Colonic mucosa (tissue), 4 donors: Measurements from ENCODE around the gene TOMM20L. TPM values are rescaled to one million over a fixed set of nuclear protein-coding genes. Genes with fewer than 3 reads are reported as not detected.

Source experiments
- DNase-seq: peaks from one replicate; pipeline ENCODE4 v3.0.0-alpha.2; 2020
- H3K27ac ChIP-seq: fragments of 200-600 bp; one replicate; pipeline ENCODE4 v1.8.0; 2021
- H3K27me3 ChIP-seq: fragments of 200-600 bp; one replicate; pipeline ENCODE4 v1.8.0; 2021
- H3K36me3 ChIP-seq: fragments of 200-600 bp; one replicate; pipeline ENCODE4 v1.8.0; 2021
- H3K4me1 ChIP-seq: fragments of 200-600 bp; one replicate; pipeline ENCODE4 v1.8.0; 2021; ENCODE audit warnings: mild to moderate bottlenecking
- H3K4me3 ChIP-seq: fragments of 200-600 bp; one replicate; pipeline ENCODE4 v1.8.0; 2021
- H3K9ac ChIP-seq, 2 donors: one replicate each; pipeline ENCODE4 v1.7.0; 2013; ENCODE audit warnings: control low read depth in 2 of 2, low read depth in 2 of 2, low read length in 2 of 2
- H3K9me3 ChIP-seq: fragments of 200-600 bp; one replicate; pipeline ENCODE4 v1.8.0; 2021
- intact Hi-C: fragments of 100-400 bp; cut with DNase I; formaldehyde crosslinking; loops from one replicate; pipeline ENCODE4 v1.14.1; 2022
- total RNA-seq, 2 donors: library from RNA; stranded (reverse); fragmentation: NEBNext Ultra II Directional in 1 of 2; extraction: Animal tissue kit (Norgen Biotek cat#: 25700) in 1 of 2; gene quantifications; one replicate each; pipeline ENCODE4 v1.2.1, GENCODE V29; 2021
- TF ChIP-seq, protein P1 (sequence below): fragments of 200-600 bp; IDR thresholded peaks from one replicate; pipeline ENCODE4 v1.8.0; 2022; ENCODE audit warnings: antibody characterized with exemption, mild to moderate bottlenecking
- donor health status: healthy.
- donor health status: DM: no; HTN: no; CAD: no.
- donor health status: DM: no; HTN: no; CAD: no.

TOMM20L gene
- total RNA-seq, 2 donors from 2014 or later: not detected

DNA sequence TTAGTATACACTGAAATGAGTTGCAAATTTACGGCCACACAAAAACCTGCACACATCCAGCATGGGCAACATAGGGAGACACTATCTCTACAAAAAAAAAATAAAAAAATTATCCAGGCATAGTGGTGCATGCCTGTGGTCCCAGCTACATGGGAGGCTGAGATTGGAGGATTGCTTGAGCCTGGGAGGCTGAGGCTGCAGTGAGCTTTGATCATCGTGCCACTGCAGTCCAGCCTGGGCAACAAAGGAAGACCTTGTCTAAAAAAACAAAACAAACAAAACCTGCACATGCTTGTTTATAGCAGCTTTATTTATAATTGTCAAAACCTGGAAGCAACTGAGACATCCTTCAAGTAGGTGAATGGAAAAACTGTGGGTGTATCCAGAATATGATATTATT is 4.9 kb upstream of the TOMM20L start:
- intact Hi-C loops: no loop called here
- TF ChIP-seq, protein P1, sequence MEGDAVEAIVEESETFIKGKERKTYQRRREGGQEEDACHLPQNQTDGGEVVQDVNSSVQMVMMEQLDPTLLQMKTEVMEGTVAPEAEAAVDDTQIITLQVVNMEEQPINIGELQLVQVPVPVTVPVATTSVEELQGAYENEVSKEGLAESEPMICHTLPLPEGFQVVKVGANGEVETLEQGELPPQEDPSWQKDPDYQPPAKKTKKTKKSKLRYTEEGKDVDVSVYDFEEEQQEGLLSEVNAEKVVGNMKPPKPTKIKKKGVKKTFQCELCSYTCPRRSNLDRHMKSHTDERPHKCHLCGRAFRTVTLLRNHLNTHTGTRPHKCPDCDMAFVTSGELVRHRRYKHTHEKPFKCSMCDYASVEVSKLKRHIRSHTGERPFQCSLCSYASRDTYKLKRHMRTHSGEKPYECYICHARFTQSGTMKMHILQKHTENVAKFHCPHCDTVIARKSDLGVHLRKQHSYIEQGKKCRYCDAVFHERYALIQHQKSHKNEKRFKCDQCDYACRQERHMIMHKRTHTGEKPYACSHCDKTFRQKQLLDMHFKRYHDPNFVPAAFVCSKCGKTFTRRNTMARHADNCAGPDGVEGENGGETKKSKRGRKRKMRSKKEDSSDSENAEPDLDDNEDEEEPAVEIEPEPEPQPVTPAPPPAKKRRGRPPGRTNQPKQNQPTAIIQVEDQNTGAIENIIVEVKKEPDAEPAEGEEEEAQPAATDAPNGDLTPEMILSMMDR: no peak
- H3K4me1 ChIP-seq: no peaks in the 10 kb centered on the region
- H3K4me3 ChIP-seq: no peak overlapping the region
- DNase-seq: no peak
- H3K9me3 ChIP-seq: no peaks in the 10 kb centered on the region
- no peak overlapping the region for H3K9ac ChIP-seq
- H3K27ac ChIP-seq: no peak overlapping the region
- H3K36me3 ChIP-seq: no peaks in the 10 kb centered on the region
- H3K27me3 ChIP-seq: no peaks in the 10 kb centered on the region

DNA sequence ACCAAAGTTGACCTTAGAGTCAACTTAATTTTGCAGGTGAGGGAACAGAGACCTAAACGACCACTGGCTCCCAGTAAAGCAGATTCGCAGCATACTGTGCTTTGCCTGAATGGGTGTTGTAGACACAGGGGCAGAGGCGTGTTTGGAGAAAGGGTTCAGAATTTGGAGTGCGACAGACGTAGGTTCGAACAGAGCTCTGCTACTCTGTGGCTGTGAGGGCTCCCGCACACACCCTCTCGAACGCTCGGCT is 243 bp upstream of the TOMM20L start:
- H3K27ac ChIP-seq: peak overlapping the region; percentile 89
- no peaks in the 10 kb centered on the region for H3K27me3 ChIP-seq
- H3K4me3 ChIP-seq: peak overlapping the region; percentile 72
- TF ChIP-seq, protein P1: no peak
- peak overlapping the region; percentile 51 to 83 for H3K9ac ChIP-seq
- no peak for DNase-seq
- no peaks in the 10 kb centered on the region for H3K4me1 ChIP-seq
- no peaks in the 10 kb centered on the region for H3K36me3 ChIP-seq
- intact Hi-C loops: no loop called here
- no peaks in the 10 kb centered on the region for H3K9me3 ChIP-seq

DNA sequence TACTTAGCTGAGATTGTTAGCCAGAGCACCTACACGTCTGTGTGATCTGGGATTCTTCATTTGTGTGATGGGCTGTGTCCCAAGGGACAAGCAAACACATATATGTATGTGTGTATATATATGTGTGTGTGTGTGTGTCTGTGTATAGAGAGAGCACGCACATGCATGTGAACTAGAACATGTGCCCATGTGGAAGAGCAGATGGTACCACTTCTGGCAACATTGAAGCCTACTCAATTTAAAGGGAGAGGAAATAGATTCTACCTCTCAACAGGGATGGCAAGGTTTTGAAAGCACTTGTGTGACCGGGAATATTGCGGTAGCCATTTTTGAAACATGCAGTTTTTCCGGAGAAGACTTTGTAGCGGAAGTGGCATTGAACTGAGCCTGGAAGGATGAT is 1.4 kb downstream of the TOMM20L start:
- Histone ChIP-seq H3K4me3 (no peak overlapping the region), H3K36me3 (no peaks in the 10 kb centered on the region), H3K27me3 (no peaks in the 10 kb centered on the region), H3K4me1 (no peaks in the 10 kb centered on the region), H3K27ac (peak overlapping the region; percentile 89), H3K9ac (peak overlapping the region in 1 of 2 donors; percentile 76), H3K9me3 (no peaks in the 10 kb centered on the region)
- TF ChIP-seq, protein P1: no peak
- intact Hi-C loops: no loop called here
- no peak for DNase-seq

DNA sequence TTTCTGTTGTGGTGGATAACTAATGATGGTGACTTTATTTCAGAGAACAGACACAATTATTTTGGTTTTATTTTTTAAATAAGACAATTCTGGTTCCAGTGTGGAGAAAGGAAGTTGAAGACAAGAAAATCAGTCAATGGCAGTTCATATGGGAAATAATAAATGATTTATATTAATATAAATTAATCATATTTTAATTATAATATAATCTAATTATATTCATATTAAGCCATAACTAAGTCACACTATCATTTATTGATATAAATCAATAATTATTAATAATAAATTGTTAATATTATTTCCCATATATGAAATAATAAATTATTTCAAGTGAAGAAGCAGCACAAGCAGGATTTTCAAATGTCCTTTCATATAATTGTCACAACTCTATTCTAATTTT is 2.8 kb downstream of the TOMM20L start:
- Histone ChIP-seq H3K4me3 (no peak overlapping the region), H3K27ac (no peak overlapping the region), H3K4me1 (no peaks in the 10 kb centered on the region), H3K9me3 (no peaks in the 10 kb centered on the region), H3K27me3 (no peaks in the 10 kb centered on the region), H3K36me3 (no peaks in the 10 kb centered on the region), H3K9ac (no peak overlapping the region)
- intact Hi-C loops: no loop called here
- DNase-seq: no peak
- TF ChIP-seq, protein P1: no peak

DNA sequence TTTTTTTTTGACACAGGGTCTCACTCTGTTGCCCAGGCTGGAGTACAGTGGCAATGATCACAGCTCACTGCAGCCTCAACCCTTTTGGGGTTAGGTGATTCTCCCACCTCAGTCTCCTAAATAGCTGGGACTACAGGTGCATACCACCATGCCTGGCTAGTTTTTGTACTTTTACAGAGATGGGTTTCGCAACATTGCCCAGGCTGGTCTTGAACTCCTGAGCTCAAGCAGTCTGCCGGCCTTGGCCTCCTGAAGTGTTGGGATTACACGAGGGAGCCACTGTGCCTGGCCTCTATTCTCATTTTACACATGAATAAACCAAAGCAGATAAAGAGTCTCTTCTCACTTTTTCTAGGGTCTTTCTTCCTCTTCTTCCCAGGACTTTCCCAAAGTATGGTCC is 3.2 kb downstream of the TOMM20L start:
- DNase-seq: no peak
- Histone ChIP-seq H3K4me1 (no peaks in the 10 kb centered on the region), H3K9me3 (no peaks in the 10 kb centered on the region), H3K36me3 (no peaks in the 10 kb centered on the region), H3K27ac (no peak overlapping the region), H3K9ac (no peak overlapping the region), H3K27me3 (no peaks in the 10 kb centered on the region), H3K4me3 (no peak overlapping the region)
- TF ChIP-seq, protein P1: no peak
- intact Hi-C loops: no loop called here

DNA sequence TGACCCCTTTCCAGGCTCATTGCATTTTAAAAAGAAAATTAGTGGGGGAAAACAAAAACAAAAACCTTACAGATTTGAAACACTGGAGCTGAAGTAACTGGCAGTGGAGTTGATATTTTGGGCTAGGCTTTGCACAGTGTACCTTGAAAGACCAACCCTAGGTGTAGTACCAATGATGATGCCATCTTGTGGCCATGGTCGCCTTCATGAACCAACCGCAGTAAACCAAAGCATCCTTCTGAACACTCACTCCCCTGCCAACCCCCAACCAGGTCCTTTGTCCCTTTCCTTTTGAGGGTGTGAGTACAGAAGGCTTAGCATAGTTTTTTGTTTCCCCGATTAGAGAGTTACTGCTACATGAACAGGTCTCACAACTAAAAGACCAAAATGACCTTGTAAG is 5.9 kb downstream of the TOMM20L start:
- H3K4me3 ChIP-seq: no peak overlapping the region
- no peak overlapping the region for H3K9ac ChIP-seq
- H3K27ac ChIP-seq: no peak overlapping the region
- no peak for DNase-seq
- intact Hi-C loops: no loop called here
- no peaks in the 10 kb centered on the region for H3K9me3 ChIP-seq
- H3K4me1 ChIP-seq: no peaks in the 10 kb centered on the region
- no peaks in the 10 kb centered on the region for H3K27me3 ChIP-seq
- TF ChIP-seq, protein P1: no peak
- H3K36me3 ChIP-seq: no peaks in the 10 kb centered on the region
